CD14-positive monocyte (primary cell): Measurements from ENCODE around the gene KIF21A. TPM values are rescaled to one million over a fixed set of nuclear protein-coding genes. Genes with fewer than 3 reads are reported as not detected.

Source experiments
- DNase-seq, 3 donors: peaks; one replicate each; pipeline ENCODE4 v3.0.0-alpha.2; 2011 to 2022
- H2AFZ ChIP-seq: 2 replicates; pipeline ENCODE4 v1.6.0; 2012; ENCODE audit warnings: mild to moderate bottlenecking, low read depth, low read length, inconsistent platforms; ENCODE audit not compliant: insufficient read depth, poor library complexity, severe bottlenecking
- H3K27ac ChIP-seq, 2 donors: 1 replicate in 1 of 2; 2 replicates in 1 of 2; pipeline ENCODE4 v1.5.1; 2012 to 2013; ENCODE audit warnings: low read length in 2 of 2, control low read depth in 1 of 2, inconsistent platforms in 1 of 2, low read depth in 1 of 2, mild to moderate bottlenecking in 1 of 2
- H3K27me3 ChIP-seq, 2 donors: one replicate each; pipeline versions ENCODE4 v1.6.0 to v1.6.1; 2011 to 2013; ENCODE audit warnings: low read length in 2 of 2; ENCODE audit not compliant: control insufficient read depth in 2 of 2, insufficient read depth in 2 of 2
- H3K36me3 ChIP-seq, 2 donors: replicated peaks in 1 of 2; 1 replicate in 1 of 2; 2 replicates in 1 of 2; pipeline versions ENCODE4 v1.5.1 to v1.6.1; 2012 to 2013; ENCODE audit warnings: low read length in 2 of 2, control low read depth in 1 of 2, inconsistent platforms in 1 of 2, mild to moderate bottlenecking in 1 of 2; ENCODE audit not compliant: insufficient read depth in 2 of 2, control insufficient read depth in 1 of 2
- H3K4me1 ChIP-seq, 2 donors: 1 replicate in 1 of 2; 2 replicates in 1 of 2; pipeline versions ENCODE4 v1.5.1 to v1.6.1; 2012 to 2013; ENCODE audit warnings: low read length in 2 of 2, control low read depth in 1 of 2, inconsistent platforms in 1 of 2, mild to moderate bottlenecking in 1 of 2, moderate library complexity in 1 of 2; ENCODE audit not compliant: insufficient read depth in 2 of 2, control insufficient read depth in 1 of 2
- H3K4me2 ChIP-seq: replicated peaks from 2 replicates; pipeline ENCODE3; 2012; ENCODE audit warnings: low read length, moderate library complexity, mild to moderate bottlenecking; ENCODE audit not compliant: poor library complexity, severe bottlenecking; ENCODE audit errors: extremely low read depth
- H3K4me3 ChIP-seq, 3 experiments: fragments of 200-600 bp in 1 of 3; sonication (generic) in 1 of 3; replicated peaks in 1 of 3; 1 replicate in 2 of 3; 2 replicates in 1 of 3; pipeline ENCODE4 v1.5.1; 2011 to 2013; ENCODE audit warnings: low read length in 3 of 3, mild to moderate bottlenecking in 3 of 3, control low read depth in 2 of 3, low read depth in 2 of 3, inconsistent platforms in 1 of 3, moderate library complexity in 1 of 3
- H3K79me2 ChIP-seq: 2 replicates; pipeline ENCODE4 v1.6.0; 2012; ENCODE audit warnings: mild to moderate bottlenecking, control low read depth, inconsistent platforms, low read length, moderate library complexity; ENCODE audit not compliant: insufficient read depth
- H3K9ac ChIP-seq: 2 replicates; pipeline ENCODE4 v1.6.0; 2017; ENCODE audit warnings: low read length, mild to moderate bottlenecking; ENCODE audit not compliant: insufficient read depth, poor library complexity, severe bottlenecking
- H3K9me3 ChIP-seq, 2 donors: replicated peaks in 1 of 2; 1 replicate in 1 of 2; 2 replicates in 1 of 2; pipeline versions ENCODE4 v1.5.1 to v1.6.1; 2012 to 2013; ENCODE audit warnings: low read length in 2 of 2, control low read depth in 1 of 2; ENCODE audit not compliant: control insufficient read depth in 1 of 2, insufficient read depth in 1 of 2
- H4K20me1 ChIP-seq: 2 replicates; pipeline ENCODE4 v1.6.0; 2012; ENCODE audit warnings: mild to moderate bottlenecking, low read length, control low read depth, moderate library complexity; ENCODE audit not compliant: insufficient read depth
- H3K27ac Mint-ChIP-seq, 7 donors: one replicate each; pipeline ENCODE4 v1.8.0; 2020; ENCODE audit warnings: mild to moderate bottlenecking in 7 of 7, mixed read lengths in 7 of 7, moderate library complexity in 6 of 7, inconsistent platforms in 2 of 7
- H3K27me3 Mint-ChIP-seq, 3 donors: one replicate each; pipeline ENCODE4 v1.8.0; 2021 to 2022; ENCODE audit warnings: low read depth in 3 of 3, mild to moderate bottlenecking in 3 of 3, mixed read lengths in 3 of 3, moderate library complexity in 3 of 3, inconsistent platforms in 1 of 3
- H3K36me3 Mint-ChIP-seq, 2 donors: one replicate each; pipeline ENCODE4 v1.8.0; 2020; ENCODE audit warnings: mixed read lengths in 2 of 2, inconsistent platforms in 1 of 2, mild to moderate bottlenecking in 1 of 2
- H3K4me1 Mint-ChIP-seq: one replicate; pipeline ENCODE4 v1.8.0; 2020; ENCODE audit warnings: mild to moderate bottlenecking, mixed read lengths
- H3K4me3 Mint-ChIP-seq, 2 donors: one replicate each; pipeline ENCODE4 v1.8.0; 2020; ENCODE audit warnings: mild to moderate bottlenecking in 2 of 2, mixed read lengths in 2 of 2, moderate library complexity in 1 of 2
- H3K9me3 Mint-ChIP-seq, 7 donors: one replicate each; pipeline ENCODE4 v1.8.0; 2020 to 2022; ENCODE audit warnings: mixed read lengths in 7 of 7, mild to moderate bottlenecking in 6 of 7, moderate library complexity in 6 of 7, inconsistent platforms in 2 of 7
- CTCF ChIP-seq: fragments of 200-600 bp; IDR thresholded peaks from one replicate; pipeline ENCODE4 v1.8.0; 2022; ENCODE audit warnings: antibody characterized with exemption, mild to moderate bottlenecking
- WGBS: methylation state at CpG from one replicate; pipeline ENCODE4 v1.1.5; 2013; ENCODE audit warnings: missing lambda C conversion rate; ENCODE audit not compliant: insufficient coverage; 5-methylcytosine and 5-hydroxymethylcytosine counted together
- intact Hi-C, 2 donors: fragments of 100-400 bp; cut with micrococcal nuclease; formaldehyde crosslinking; loops; one replicate each; pipeline versions ENCODE4 v1.15.0 to v1.15.1; 2023
- polyA plus RNA-seq, 3 donors: library from polyadenylated mRNA; depleted of rRNA in 1 of 3; unstranded in 2 of 3; stranded (reverse) in 1 of 3; fragments of 300-500 nt in 2 of 3; fragments of >200 nt in 1 of 3; fragmentation: Illumina TruSeq in 2 of 3; gene quantifications; 1 replicate in 2 of 3; 2 replicates in 1 of 3; pipeline ENCODE4 v1.2.3, GENCODE V29; 2012 to 2021

The KIF21A gene
- polyA plus RNA-seq, 3 donors, result 0.03 to 0.05 TPM; not detected in 1

GRCh38 chr12:39341179-39341578 lies 101.7 kb downstream of the KIF21A start:
- Histone ChIP-seq H3K79me2 (no peaks in the 10 kb centered on the region), H3K4me2 (no peak overlapping the region), H3K9me3 (no peaks in the 10 kb centered on the region), H2AFZ (no peak overlapping the region), H3K27ac (no peak overlapping the region), H3K9ac (no peak overlapping the region), H3K36me3 (no peaks in the 10 kb centered on the region), H3K27me3 (no peaks in the 10 kb centered on the region), H3K4me3 (no peak overlapping the region), H4K20me1 (no peaks in the 10 kb centered on the region), H3K4me1 (no peaks in the 10 kb centered on the region)
- no peaks in the 10 kb centered on the region for H3K36me3 Mint-ChIP-seq
- H3K4me1 Mint-ChIP-seq, result no peaks in the 10 kb centered on the region
- H3K9me3 Mint-ChIP-seq, result no peaks in the 10 kb centered on the region
- DNase-seq, result no peak
- H3K4me3 Mint-ChIP-seq, result no peak overlapping the region
- no peaks in the 10 kb centered on the region for H3K27me3 Mint-ChIP-seq
- no peak overlapping the region for H3K27ac Mint-ChIP-seq
- intact Hi-C loops, result no loop called here
- TF ChIP-seq CTCF, result no peak

GRCh38 chr12:39332661-39333175 lies 110.2 kb downstream of the KIF21A start:
- no peak for DNase-seq
- H3K79me2 ChIP-seq, result no peaks in the 10 kb centered on the region
- no peaks in the 10 kb centered on the region for H3K9me3 ChIP-seq
- no peak overlapping the region for H3K27ac ChIP-seq
- no peak overlapping the region for H3K9ac ChIP-seq
- no peak for TF ChIP-seq CTCF
- no peaks in the 10 kb centered on the region for H3K36me3 ChIP-seq
- H3K4me2 ChIP-seq, result no peak overlapping the region
- Mint-ChIP-seq H3K4me3 (no peak overlapping the region), H3K9me3 (peaks cover 0 to 2% (median 0%) of the 10 kb centered on the region in 7 donors), H3K27me3 (no peaks in the 10 kb centered on the region), H3K36me3 (no peaks in the 10 kb centered on the region), H3K4me1 (no peaks in the 10 kb centered on the region), H3K27ac (no peak overlapping the region)
- no peak overlapping the region for H2AFZ ChIP-seq
- H3K27me3 ChIP-seq, result no peaks in the 10 kb centered on the region
- H4K20me1 ChIP-seq, result no peaks in the 10 kb centered on the region
- 94% methylated on average over 12 of the region's 12 CpGs for WGBS
- intact Hi-C loops, result no loop called here
- no peak overlapping the region for H3K4me3 ChIP-seq
- no peaks in the 10 kb centered on the region for H3K4me1 ChIP-seq
